ENCODE data around the gene CNPY1. TPM values are rescaled to one million over a fixed set of nuclear protein-coding genes. Genes with fewer than 3 reads are reported as not detected.

CNPY1 gene
- total and polyA plus RNA-seq, 9 of the 15 experiments (the other 6 are each of a cell fraction or from before 2014, with no cell fraction given), result not detected

GRCh38 chr7:155490697-155491628 lies 55.4 kb downstream of the CNPY1 start:
- ATAC-seq (no peak), FAIRE-seq (no peak), DNase-seq (ENCODE audit: extremely low read depth in 1 of 4, low spot score in 3 of 4) (no peak)
- 7% methylated on average over 47 of the region's 47 CpGs for WGBS (ENCODE audit: insufficient coverage, low coverage, missing lambda C conversion rate)
- Histone ChIP-seq H3K36me3 (ENCODE audit: control insufficient read depth, insufficient read depth, low read length) (no peaks in the 10 kb centered on the region), H3K27ac (ENCODE audit: extremely low read depth, low read depth, low read length) (no peak overlapping the region), H2AFZ (ENCODE audit: low read depth, low read length) (no peak overlapping the region), H4K20me1 (replicated peaks; ENCODE audit: control insufficient read depth, insufficient read depth, low read length) (peaks cover 13% of the 10 kb centered on the region; the same call in 1 of the 2 replicates), H3K79me2 (ENCODE audit: control insufficient read depth, insufficient read depth, low read length) (no peaks in the 10 kb centered on the region), H3K4me1 (replicated peaks in 1 of 2; ENCODE audit: control insufficient read depth in 2 of 2, insufficient read depth in 2 of 2, low read length in 2 of 2) (peaks cover 0 to 16% of the 10 kb centered on the region in 2 experiments; a peak in 1 of 5 replicates), H3K4me2 (ENCODE audit: insufficient read depth, low read length) (no peak overlapping the region), H3K9ac (ENCODE audit: insufficient read depth in 1 of 2, low read depth in 2 of 2, low read length in 2 of 2) (no peak overlapping the region), H3K9me3 (replicated peaks; ENCODE audit: control insufficient read depth, insufficient read depth, low read depth, low read length) (no peaks in the 10 kb centered on the region), H3K4me3 (no peak overlapping the region), H3K27me3 (ENCODE audit: control insufficient read depth in 2 of 2, insufficient read depth in 2 of 2, low read length in 2 of 2) (peaks cover 85 to 91% of the 10 kb centered on the region in 2 experiments), H3K9me1 (ENCODE audit: control insufficient read depth, insufficient read depth, low read length) (no peaks in the 10 kb centered on the region)
- intact Hi-C loops (cut with micrococcal nuclease), result no loop called here
- POLR2A ChIA-PET, result interaction anchor here (0.6 to 1.2 kb wide), 4 partner anchors 10 to 89 kb away, joined by 3 to 4 read pairs (median 3); no protein-coding TSS in a partner anchor
- CTCF ChIA-PET (ENCODE audit: low intra/inter-chr PET ratio), result no interaction called here
- in situ Hi-C loops (cut with MboI), result no loop called here
- no TSS peak for BruUV-seq (replicated peaks)
- TF ChIP-seq ZNF239 (CRISPR knock-in tag; IDR thresholded peaks at IDR 0.05) (no peak), CHD7 (IDR thresholded peaks at IDR 0.05; ENCODE audit: low read depth, low read length) (no peak), UBTF (IDR thresholded peaks at IDR 0.05; ENCODE audit: borderline replicate concordance in 1 of 2, low read depth in 2 of 2, low read length in 2 of 2) (no peak), ZNF324 (CRISPR knock-in tag; IDR thresholded peaks at IDR 0.05) (no peak), CBFA2T2 (conservative IDR thresholded peaks at IDR 0.05) (no peak), SETDB1 (IDR thresholded peaks at IDR 0.05; ENCODE audit: low read length) (no peak), NRF1 (conservative IDR thresholded peaks at IDR 0.05 in 1 of 2, IDR thresholded peaks at IDR 0.05 in 1 of 2) (no peak)

Data from K562 (cell line).